GM23338 (cell line): Measurements from ENCODE around the gene CCAR1. TPM values are rescaled to one million over a fixed set of nuclear protein-coding genes. Genes with fewer than 3 reads are reported as not detected.

Experiments
- ATAC-seq: fragments of 200-7000 bp; cut with Tn5 transposase; 3 replicates; pipeline ENCODE4 v1.9.1; 2020
- DNase-seq: peaks from one replicate; pipeline ENCODE4 v3.0.0-alpha.2; 2015; ENCODE audit warnings: low spot score
- H2AFZ ChIP-seq: fragments of 200-600 bp; sonication (generic); 2 replicates; pipeline ENCODE4 v1.8.0; 2016; ENCODE audit warnings: antibody characterized with exemption, mild to moderate bottlenecking, moderate library complexity
- H3F3A ChIP-seq: fragments of 200-600 bp; sonication (generic); replicated peaks from 2 replicates; pipeline ENCODE4 v1.8.0; 2017; ENCODE audit warnings: antibody characterized with exemption, mixed run types, low read depth
- H3K27ac ChIP-seq: fragments of 200-600 bp; sonication (generic); 2 replicates; pipeline ENCODE4 v1.6.1; 2016; ENCODE audit warnings: low read depth
- H3K27me3 ChIP-seq: fragments of 200-600 bp; sonication (generic); 2 replicates; pipeline ENCODE4 v1.8.0; 2016; ENCODE audit warnings: mild to moderate bottlenecking, mixed run types, moderate library complexity; ENCODE audit not compliant: insufficient read depth
- H3K36me3 ChIP-seq: fragments of 200-600 bp; sonication (generic); 2 replicates; pipeline ENCODE4 v1.8.0; 2016; ENCODE audit warnings: mild to moderate bottlenecking; ENCODE audit not compliant: insufficient read depth
- H3K4me1 ChIP-seq: fragments of 200-600 bp; sonication (generic); 2 replicates; pipeline ENCODE4 v1.8.0; 2016; ENCODE audit warnings: mild to moderate bottlenecking, moderate library complexity; ENCODE audit not compliant: insufficient read depth
- H3K4me2 ChIP-seq: fragments of 200-600 bp; sonication (generic); 2 replicates; pipeline ENCODE4 v1.7.1; 2017; ENCODE audit warnings: mixed run types
- H3K4me3 ChIP-seq: fragments of 200-600 bp; sonication (generic); 2 replicates; pipeline ENCODE4 v1.6.1; 2016; ENCODE audit warnings: mixed run types
- H3K79me2 ChIP-seq: fragments of 200-600 bp; sonication (generic); replicated peaks from 2 replicates; pipeline ENCODE4 v1.8.0; 2017; ENCODE audit warnings: mild to moderate bottlenecking; ENCODE audit not compliant: insufficient read depth
- H3K9me2 ChIP-seq: fragments of 200-600 bp; sonication (generic); 2 replicates; pipeline ENCODE4 v1.8.0; 2017; ENCODE audit not compliant: insufficient read depth
- H4K20me1 ChIP-seq: fragments of 200-600 bp; sonication (generic); replicated peaks from 2 replicates; pipeline ENCODE4 v1.8.0; 2017; ENCODE audit warnings: mild to moderate bottlenecking; ENCODE audit not compliant: insufficient read depth
- H3K27ac Mint-ChIP-seq: 2 replicates; pipeline ENCODE4 v1.8.0; 2020; ENCODE audit warnings: inconsistent platforms, mild to moderate bottlenecking, moderate library complexity, mixed read lengths
- H3K27me3 Mint-ChIP-seq: 3 replicates; pipeline ENCODE4 v1.8.0; 2022; ENCODE audit warnings: low read depth, mild to moderate bottlenecking, moderate library complexity, mixed read lengths, inconsistent platforms; ENCODE audit not compliant: insufficient read depth, poor library complexity
- H3K36me3 Mint-ChIP-seq: 3 replicates; pipeline ENCODE4 v1.8.0; 2021; ENCODE audit warnings: low read depth, mild to moderate bottlenecking, inconsistent platforms, moderate library complexity, mixed read lengths
- H3K4me1 Mint-ChIP-seq: 3 replicates; pipeline ENCODE4 v1.8.0; 2020; ENCODE audit warnings: mild to moderate bottlenecking, inconsistent platforms, mixed read lengths
- H3K4me3 Mint-ChIP-seq: 3 replicates; pipeline ENCODE4 v1.8.0; 2021; ENCODE audit warnings: moderate library complexity, mild to moderate bottlenecking, inconsistent platforms, mixed read lengths
- H3K9me3 Mint-ChIP-seq: 3 replicates; pipeline ENCODE4 v1.8.0; 2020; ENCODE audit warnings: moderate library complexity, mild to moderate bottlenecking, inconsistent platforms, mixed read lengths
- CREB1 ChIP-seq: fragments of 250-450 bp; sonication (Bioruptor Pico); IDR thresholded peaks from 2 replicates; pipeline ENCODE4 v1.5.0; 2020; ENCODE audit warnings: low read depth, mild to moderate bottlenecking, moderate library complexity
- CTCF ChIP-seq, 2 experiments: fragments of 200-600 bp in 1 of 2; sonication (generic) in 1 of 2; conservative IDR thresholded peaks; 2 replicates each; pipeline versions ENCODE4 v1.5.1 to v1.6.1; 2016 to 2017; ENCODE audit warnings: antibody characterized with exemption in 2 of 2, low read depth in 2 of 2, mild to moderate bottlenecking in 2 of 2, moderate library complexity in 1 of 2
- ETS1 ChIP-seq: IDR thresholded peaks from 2 replicates; pipeline ENCODE4 v1.6.1; 2016; ENCODE audit warnings: antibody characterized with exemption
- EZH2 ChIP-seq: fragments of 200-600 bp; sonication (generic); IDR thresholded peaks from one replicate; pipeline ENCODE4 v1.8.0; 2017; ENCODE audit warnings: antibody characterized with exemption, mild to moderate bottlenecking, low read depth; ENCODE audit not compliant: unreplicated experiment
- EZH2phosphoT487 ChIP-seq: fragments of 200-600 bp; sonication (generic); IDR thresholded peaks from one replicate; pipeline ENCODE4 v1.8.1; 2018; ENCODE audit warnings: antibody characterized with exemption; ENCODE audit not compliant: unreplicated experiment
- JUNB ChIP-seq: IDR thresholded peaks from one replicate; pipeline ENCODE4 v1.6.1; 2016; ENCODE audit warnings: antibody characterized with exemption; ENCODE audit not compliant: unreplicated experiment
- NANOG ChIP-seq: IDR thresholded peaks from 2 replicates; pipeline ENCODE4 v1.6.1; 2016; ENCODE audit warnings: antibody characterized with exemption, borderline replicate concordance
- POLR2AphosphoS5 ChIP-seq: IDR thresholded peaks from 2 replicates; pipeline ENCODE4 v1.6.1; 2016; ENCODE audit warnings: antibody characterized with exemption, low read depth
- REST ChIP-seq: IDR thresholded peaks from one replicate; pipeline ENCODE4 v1.6.1; 2018; ENCODE audit warnings: antibody characterized with exemption; ENCODE audit not compliant: unreplicated experiment
- STAT1 ChIP-seq: IDR thresholded peaks from one replicate; pipeline ENCODE4 v1.6.1; 2016; ENCODE audit warnings: antibody characterized with exemption; ENCODE audit not compliant: unreplicated experiment
- ZNF114 ChIP-seq: fragments of 250-450 bp; sonication (Bioruptor Pico); IDR thresholded peaks from 2 replicates; pipeline ENCODE4 v1.5.0; 2020; ENCODE audit warnings: mild to moderate bottlenecking, moderate library complexity
- ZNF331 ChIP-seq: fragments of 250-450 bp; sonication (Bioruptor Pico); IDR thresholded peaks from 2 replicates; pipeline ENCODE4 v1.5.0; 2020; ENCODE audit warnings: low read depth, mild to moderate bottlenecking, moderate library complexity
- ZNF462 ChIP-seq: fragments of 250-450 bp; sonication (Bioruptor Pico); IDR thresholded peaks from 2 replicates; pipeline ENCODE4 v1.5.0; 2020; ENCODE audit warnings: mild to moderate bottlenecking, moderate library complexity
- polyA plus RNA-seq: library from polyadenylated mRNA; unstranded; fragments of >200 nt; fragmentation: Nextera tagmentation; extraction: Ambion mirVana; gene quantifications from 2 replicates; pipeline ENCODE4 v1.2.1, GENCODE V29; 2016
- total RNA-seq: library from RNA; depleted of rRNA; stranded (reverse); fragments of >200 nt; shearing (Covaris generic); gene quantifications from 2 replicates; pipeline ENCODE4 v1.2.3, GENCODE V29; 2014

Gene CCAR1
- total and polyA plus RNA-seq, 2 experiments from 2014 or later, result 118 to 121 TPM

- H3K27me3 ChIP-seq, result no peaks in the 10 kb centered on the region
- H3K27me3 Mint-ChIP-seq, result peaks cover under 1% of the 10 kb centered on the region
Measured at GRCh38 chr10:68700197-68700596, 20.8 kb upstream of the CCAR1 start.

More at GRCh38 chr10:68700197-68700596, 20.8 kb upstream of the CCAR1 start:
- no peak overlapping the region for H3K4me3 Mint-ChIP-seq
- H3K9me3 Mint-ChIP-seq, result no peaks in the 10 kb centered on the region
- Histone ChIP-seq H3K4me3 (no peak overlapping the region), H2AFZ (no peak overlapping the region), H3K36me3 (no peaks in the 10 kb centered on the region), H4K20me1 (no peaks in the 10 kb centered on the region), H3K4me2 (no peak overlapping the region), H3K79me2 (no peaks in the 10 kb centered on the region), H3K27ac (no peak overlapping the region), H3K4me1 (no peaks in the 10 kb centered on the region), H3K9me2 (no peaks in the 10 kb centered on the region), H3F3A (no peaks in the 10 kb centered on the region)
- DNase-seq (no peak), ATAC-seq (no peak)
- no peaks in the 10 kb centered on the region for H3K36me3 Mint-ChIP-seq
- H3K4me1 Mint-ChIP-seq, result no peaks in the 10 kb centered on the region; the same call in 2 of the 3 replicates
- no peak for TF ChIP-seq NANOG
- TF ChIP-seq JUNB, result no peak
- no peak for TF ChIP-seq ZNF331 (CRISPR knock-in tag)
- TF ChIP-seq EZH2phosphoT487, result no peak
- no peak for TF ChIP-seq REST
- no peak for TF ChIP-seq STAT1
- no peak for TF ChIP-seq ETS1
- no peak for TF ChIP-seq ZNF114
- TF ChIP-seq EZH2, result no peak
- no peak for TF ChIP-seq CREB1 (CRISPR knock-in tag)
- TF ChIP-seq CTCF (conservative IDR thresholded peaks at IDR 0.05; ENCODE audit: low read depth in 2 of 2), result no peak
- TF ChIP-seq POLR2AphosphoS5, result no peak
- TF ChIP-seq ZNF462, result no peak
- no peak overlapping the region for H3K27ac Mint-ChIP-seq
